ENCODE results near the gene PLCL1.
A peak's percentile ranks its signal among the peaks of the same experiment; 100 is the strongest.

PLCL1 gene

DNA sequence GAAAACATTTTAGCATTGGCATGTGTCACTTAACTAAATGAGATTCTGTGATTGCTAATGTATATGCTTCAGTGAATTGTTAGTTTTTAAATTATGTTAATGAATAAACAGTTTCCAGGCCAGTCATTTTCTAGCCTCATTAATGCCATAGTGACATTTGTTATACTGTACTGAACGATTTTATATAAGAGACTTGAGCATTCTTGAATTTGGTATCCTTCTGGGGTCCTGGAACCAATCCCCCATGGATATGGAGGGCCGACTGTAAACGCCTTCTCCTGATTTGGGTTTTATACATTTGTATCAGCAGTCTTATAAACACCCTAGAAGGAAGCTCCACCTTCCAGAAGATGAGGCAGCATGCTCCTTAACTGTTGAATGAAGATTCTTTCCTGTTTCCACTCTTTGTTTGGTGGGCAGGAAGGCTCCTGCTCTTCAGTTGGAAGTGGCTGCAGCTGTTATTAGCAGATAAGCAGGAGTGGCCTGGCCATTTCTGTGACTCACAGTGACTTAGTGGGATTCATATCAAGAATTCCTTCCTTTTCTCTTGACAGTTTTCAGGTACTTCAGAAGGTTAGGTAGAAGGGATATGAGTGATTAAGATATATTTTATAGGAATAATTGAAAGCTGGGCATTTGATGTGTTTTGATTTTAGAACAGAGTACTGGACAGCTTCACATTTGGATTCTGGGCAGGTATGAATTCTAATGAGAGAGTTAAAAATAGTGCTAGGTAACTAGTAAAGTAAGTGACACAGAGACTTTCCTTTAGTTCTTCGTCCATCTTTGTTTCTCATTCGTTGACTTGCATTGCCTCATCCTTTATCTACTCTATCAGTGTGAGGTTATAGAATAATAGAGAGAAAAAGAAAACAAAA lies 124.9 kb downstream of the PLCL1 start:
- no peak for DNase-seq

DNA sequence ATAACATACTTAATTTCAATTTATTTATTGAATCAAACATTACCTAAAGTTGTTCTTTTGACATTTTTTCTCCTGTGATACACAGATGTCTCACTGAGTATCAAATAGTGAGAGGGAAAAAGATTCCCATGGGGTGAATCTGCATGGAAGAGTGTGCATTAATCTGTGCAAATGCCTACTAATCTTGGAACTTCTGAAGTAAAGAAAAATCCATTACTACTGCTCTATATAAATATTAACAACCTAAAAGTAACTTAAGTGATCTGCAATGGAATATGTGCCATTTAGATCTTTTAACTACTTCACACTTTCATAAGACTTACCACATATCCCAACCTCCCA lies 125.5 kb downstream of the PLCL1 start:
- no peak for DNase-seq

DNA sequence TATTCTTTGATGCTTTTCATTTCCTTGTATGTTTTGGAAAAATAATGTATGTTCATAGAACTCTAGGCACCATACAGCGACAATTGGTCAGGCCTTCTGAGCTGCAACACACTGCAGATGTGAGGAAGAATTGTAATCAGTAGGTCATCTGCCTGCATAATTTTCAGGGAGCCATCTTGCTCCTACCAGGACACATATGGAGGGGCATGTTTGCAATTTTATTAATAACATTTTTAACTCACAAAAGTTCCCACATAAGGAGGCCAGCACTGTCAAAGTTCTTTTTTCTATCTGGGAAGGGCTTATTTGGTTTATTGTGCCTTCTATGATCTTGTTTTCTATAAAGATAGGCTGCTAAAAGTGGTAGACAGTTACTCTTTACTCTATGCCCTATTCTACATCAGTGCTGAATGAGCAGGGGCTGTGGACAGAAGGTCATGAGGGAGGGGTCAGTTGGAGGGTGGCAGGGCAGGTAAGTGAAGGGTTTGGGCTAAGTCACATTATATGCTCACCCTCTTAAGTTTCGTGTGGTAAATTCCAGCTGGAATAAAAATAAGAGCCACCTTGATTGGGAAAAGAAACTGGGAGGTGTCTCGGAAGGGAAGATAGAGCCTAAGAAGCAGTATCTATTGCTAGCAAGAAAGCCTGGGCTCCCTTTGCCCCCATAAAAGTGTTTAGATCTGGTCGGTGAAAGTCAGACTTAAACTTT lies 126.3 kb downstream of the PLCL1 start:
- DNase-seq, result no peak

GRCh38 chr2:197931661-197932312 lies 127.4 kb downstream of the PLCL1 start:
- DNase-seq, result no peak

DNA sequence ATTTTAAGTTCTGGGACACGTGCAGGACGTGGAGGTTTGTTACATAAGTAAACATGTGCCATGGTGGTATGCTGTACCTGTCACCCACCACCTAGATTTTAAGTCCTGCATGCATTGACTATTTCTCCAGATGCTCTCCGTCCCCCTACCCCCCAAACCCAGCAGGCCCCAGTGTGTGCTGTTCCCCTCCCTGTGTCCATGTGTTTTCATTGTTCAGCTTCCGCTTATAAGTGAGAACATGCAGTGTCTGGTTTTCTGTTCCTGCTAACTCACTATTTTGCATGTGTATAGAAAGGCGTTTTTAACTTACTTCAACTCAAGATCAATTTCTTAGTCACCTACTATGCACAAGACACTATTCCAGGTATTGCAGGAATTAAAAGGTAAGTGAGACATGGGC lies 128.0 kb downstream of the PLCL1 start:
- no peak for DNase-seq

DNA sequence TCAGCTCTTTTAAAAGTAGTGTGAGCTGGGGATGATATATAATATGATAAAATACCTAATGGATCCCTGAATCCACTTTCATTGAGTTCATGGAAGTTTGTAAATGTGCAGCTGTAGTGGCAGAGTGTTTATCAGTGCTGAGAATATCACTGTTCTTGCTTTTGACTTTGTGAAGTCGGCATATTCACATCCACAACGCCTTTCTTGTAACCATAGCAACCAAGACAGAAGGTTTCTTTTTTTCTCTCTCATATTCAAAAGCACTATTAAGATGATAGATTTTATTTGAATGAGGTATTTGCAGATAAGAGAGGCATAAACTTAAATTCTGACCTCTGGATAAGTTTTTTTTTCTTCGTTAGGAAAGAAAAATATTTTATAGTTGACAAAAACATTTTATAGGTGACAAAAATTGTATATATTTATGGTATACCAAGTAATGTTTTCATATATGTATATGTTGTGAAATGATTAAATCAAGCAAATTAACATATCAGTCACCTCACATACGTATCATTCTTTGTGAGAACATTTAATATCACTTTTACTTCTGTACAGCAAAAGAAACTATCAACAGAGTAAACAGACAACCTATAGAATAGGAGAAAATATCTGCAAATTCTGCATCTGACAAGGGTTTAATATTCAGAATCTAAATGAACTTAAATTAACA lies 130.0 kb downstream of the PLCL1 start:
- DNase-seq, result no peak

DNA sequence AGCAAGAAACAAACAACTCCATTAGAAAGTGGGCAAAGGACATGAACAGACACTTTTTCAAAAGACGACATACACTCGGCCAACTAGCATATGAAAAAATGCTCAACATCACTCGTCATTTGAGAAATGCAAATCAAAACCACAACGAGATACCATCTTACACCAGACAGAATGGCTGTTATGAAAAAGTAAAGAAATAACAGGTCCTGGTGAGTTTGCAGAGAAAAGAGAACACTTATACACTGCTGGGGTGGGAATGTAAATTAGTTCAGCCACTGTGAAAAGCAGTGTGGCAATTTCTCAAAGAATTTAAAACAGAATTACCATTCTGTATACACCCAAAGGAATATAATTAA lies 130.5 kb downstream of the PLCL1 start:
- no peak for DNase-seq

GRCh38 chr2:197937814-197938213 lies 133.4 kb downstream of the PLCL1 start:
- peak; percentile 65 to 86 for DNase-seq

DNA sequence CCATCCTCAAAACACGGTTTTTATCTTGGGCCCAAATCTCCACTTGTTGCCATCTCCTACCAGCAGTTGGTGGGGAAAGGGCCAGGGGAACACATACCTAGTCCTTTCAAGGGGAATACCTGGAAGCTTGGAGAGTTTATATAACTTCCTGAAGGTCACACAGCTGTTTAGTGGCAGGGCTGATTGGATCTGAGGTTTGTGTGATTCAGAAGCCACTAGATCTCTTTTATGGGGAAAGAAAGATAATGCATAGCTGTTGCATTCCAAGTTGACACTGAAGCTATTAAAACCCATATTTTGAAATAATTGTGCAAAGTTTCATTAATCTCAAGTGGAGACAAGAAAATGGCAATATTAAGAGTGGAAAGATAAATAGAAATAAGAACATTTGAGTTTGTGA lies 134.2 kb downstream of the PLCL1 start:
- no peak for DNase-seq

- DNase-seq, result no peak
Observed at GRCh38 chr2:197939787-197940186, 135.4 kb downstream of the PLCL1 start.

DNA sequence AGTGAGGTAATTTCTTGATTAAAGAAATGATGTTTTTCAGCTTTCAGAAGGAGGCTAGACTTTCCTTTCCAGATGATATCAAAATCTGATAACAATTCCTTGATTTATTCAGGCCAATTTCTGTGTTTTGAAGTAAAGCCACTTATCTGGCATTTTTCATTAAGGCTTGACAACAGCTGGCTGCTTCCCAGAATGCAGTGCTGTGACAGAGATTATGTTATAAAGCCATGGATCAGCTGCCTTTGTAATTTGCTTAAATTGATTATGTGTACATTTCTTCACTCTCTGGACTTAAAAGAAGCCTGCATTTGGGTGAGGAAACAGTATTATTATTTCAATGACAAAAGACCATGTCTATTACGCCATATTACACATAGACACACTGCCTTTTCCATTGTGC lies 136.0 kb downstream of the PLCL1 start:
- no peak for DNase-seq

DNA sequence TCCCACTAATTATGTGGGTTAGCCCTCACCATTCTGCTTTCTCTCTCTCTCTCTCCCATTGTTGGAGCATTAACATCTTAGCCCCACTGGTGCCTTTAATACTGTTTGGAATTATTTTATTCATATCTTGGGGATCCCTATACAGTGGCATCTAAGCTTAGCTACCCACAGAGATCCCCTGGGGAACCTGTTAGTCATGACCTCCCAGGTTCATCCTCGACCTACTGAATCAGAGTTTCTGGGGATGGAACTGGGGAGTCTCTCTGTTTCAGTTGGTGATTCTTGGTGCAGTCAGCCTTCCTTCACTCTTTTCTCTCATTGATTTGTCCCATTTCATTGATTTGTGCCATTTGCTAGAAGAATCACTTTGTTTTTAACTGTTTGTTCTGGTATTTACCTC lies 137.3 kb downstream of the PLCL1 start:
- no peak for DNase-seq

DNA sequence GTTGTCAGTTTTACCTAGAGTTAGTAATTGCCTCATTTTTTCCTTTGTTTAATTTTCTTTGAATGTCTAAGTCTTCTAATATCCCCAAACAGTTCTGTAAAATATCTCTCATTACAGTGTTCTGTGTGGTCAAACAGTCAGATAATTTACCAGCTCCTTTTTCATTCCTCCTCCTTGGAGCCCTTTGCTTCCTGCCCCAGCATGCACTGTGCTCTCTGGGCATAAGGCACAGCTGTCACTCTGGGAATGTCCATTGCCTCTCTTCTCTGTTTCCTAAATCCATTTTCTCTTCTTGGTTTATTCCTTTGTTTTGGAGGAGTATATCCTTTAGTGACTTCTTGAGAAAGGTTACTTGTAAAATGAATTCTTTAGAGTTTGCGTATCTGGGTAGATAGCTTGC lies 139.3 kb downstream of the PLCL1 start:
- no peak for DNase-seq

- no peak for DNase-seq
Observed at GRCh38 chr2:197944416-197945096, 140.2 kb downstream of the PLCL1 start.

- no peak for DNase-seq
Observed at GRCh38 chr2:197946562-197946961, 142.2 kb downstream of the PLCL1 start.

DNA sequence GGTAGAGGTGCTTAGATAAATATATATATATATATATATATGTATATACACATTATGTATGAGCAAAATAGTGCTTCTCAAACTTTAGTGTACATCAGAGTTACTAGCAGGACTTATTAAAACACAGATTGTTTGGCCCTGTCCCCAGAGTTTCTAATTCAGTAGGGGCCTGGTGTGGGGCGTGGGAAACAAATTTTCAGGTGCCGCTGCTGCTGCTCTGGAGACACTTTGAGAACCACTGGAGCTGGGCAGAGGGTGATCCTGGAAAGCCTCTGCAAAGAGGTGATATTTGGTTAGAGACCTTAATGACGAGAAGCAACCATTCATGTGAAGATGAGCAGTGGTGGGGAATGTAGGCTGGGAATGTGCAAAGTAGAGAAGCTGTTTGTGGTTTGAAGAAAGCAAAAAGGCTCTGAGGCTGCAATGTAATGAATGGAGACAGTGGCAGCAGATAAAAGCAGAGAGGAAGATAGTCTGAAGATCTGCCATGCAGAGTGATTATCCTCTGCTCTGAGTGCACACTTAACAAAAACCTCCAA lies 142.9 kb downstream of the PLCL1 start:
- no peak for DNase-seq

GRCh38 chr2:197949224-197949623 lies 144.8 kb downstream of the PLCL1 start:
- no peak for DNase-seq

- DNase-seq, result no peak
Observed at GRCh38 chr2:197950006-197950405, 145.6 kb downstream of the PLCL1 start.

DNA sequence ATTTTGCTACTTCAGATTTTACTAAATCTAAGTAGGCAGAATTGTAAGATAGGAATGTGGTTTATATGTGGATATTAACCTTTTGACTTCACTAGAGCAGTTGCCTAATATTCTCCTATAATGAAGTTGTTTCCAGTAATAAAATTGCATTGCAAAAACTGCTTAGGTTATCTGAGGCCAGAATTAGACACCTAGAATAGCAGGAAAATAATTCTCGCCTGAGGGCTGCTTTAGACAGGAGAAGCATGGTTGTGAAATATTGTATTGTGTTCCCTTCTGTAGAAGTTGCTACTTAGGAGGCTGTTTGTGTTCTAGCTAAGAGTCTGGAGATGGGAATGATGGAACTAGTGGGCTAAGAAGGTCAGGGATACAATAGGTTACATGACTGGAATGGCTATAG lies 146.3 kb downstream of the PLCL1 start:
- no peak for DNase-seq

DNA sequence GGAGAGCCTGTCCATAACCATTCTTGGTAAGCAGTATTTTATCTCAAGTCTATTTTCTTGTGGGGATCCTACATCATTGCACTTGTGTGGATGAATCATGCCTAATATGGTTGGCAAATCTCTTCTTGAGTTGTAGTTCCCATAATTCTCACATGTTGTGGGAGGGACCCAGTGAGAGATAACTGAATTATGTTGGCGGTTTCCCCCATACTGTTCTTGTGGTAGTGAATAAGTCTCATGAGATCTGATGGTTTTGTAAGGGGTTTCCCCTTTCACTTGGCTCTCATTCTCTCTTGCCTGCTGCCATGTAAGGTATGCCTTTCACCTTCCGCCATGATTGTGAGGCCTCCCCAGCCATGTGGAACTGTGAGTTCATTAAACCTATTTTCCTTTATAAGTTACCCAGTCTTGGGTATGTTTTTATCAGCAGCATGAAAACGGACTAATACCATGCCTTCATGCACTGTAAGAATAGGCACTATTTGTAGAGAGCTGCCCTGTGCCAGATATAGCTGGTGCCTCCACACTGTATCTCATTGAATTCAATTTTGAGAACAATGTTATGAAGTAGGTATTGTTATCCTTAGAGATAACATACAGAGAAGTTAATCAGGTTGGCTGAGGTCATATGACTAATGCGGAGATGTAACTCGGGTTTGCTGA lies 148.3 kb downstream of the PLCL1 start:
- peak; percentile 44 to 86 for DNase-seq

- DNase-seq, result no peak
Observed at GRCh38 chr2:197954328-197954727, 149.9 kb downstream of the PLCL1 start.

DNA sequence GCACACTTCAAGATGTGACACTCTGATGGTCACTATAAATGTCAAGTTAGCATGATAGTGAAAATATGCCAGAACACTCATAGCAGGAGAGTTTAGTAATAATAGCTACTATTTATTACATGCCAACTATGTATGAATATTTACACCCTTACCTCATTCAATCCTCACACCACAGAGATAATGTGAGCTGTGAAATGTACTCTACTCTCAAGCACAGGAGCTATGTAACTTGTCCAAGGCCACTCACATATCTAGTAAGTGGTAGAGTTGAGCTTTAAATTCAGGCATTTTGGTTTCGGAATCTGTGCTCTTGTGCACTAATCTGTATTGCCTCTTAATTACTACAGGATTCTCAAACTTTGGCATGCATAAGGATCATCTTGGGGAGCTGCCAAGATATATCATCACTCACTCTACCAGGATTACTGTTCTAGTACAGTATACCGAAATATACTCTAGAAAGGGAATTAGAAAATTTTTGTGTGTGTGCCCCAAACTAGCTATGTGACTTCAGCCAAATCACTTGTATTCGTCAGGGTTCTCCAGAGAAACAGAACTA lies 154.3 kb downstream of the PLCL1 start:
- DNase-seq, result no peak

All from inflammatory macrophage treated with lipopolysaccharide for 1 hour (primary cell).